GM11168 (cell line): ENCODE measurements around the gene CA10.

Experiments used
- in situ Hi-C: fragments of 300-500 bp; cut with MboI; formaldehyde crosslinking; loops from one replicate; pipeline ENCODE4 v1.12.0; 2022; ENCODE audit warnings: low sequenced_read_pairs; ENCODE audit not compliant: unreplicated experiment

The CA10 gene

DNA sequence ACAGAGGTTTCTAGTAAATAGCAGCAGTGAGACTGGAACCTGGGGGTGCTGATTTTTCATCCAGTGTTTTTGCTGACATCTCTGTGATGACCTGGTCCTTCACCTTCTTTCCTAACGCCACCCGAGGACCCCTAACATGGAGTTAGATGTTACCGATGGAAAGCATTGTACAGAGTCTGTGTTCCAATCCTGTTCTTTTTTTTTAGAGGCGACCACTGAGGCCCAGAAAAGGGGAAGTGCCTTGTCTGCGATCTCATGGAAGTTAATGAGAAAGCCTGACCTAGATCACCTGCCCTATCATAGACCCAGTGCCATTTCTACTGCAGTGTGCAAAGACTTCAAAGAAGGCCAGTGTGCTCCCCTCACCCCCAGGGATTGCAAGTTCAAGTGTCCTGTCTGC, 362.5 kb downstream of the CA10 start:
- in situ Hi-C loops = no loop called here

DNA sequence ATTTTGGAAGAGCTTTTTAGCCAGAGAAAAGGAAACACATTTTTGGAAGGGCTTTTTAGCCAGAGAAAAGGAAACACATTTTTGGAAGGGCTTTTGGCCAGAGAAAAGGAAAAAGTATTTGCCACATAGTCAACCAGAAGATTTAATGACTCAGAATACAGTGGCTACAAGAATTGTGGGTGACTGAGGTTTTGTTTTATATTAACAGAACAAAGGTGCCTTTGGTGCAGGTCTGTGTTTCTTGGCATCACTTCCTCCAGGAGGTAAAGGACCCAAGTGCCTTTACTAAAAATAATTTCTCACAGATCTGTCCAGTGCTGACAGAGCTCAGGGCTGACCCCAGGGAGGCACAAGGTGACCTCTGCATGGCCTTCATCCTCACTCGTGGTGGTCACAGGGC, 363.1 kb downstream of the CA10 start:
- in situ Hi-C loops = no loop called here

DNA sequence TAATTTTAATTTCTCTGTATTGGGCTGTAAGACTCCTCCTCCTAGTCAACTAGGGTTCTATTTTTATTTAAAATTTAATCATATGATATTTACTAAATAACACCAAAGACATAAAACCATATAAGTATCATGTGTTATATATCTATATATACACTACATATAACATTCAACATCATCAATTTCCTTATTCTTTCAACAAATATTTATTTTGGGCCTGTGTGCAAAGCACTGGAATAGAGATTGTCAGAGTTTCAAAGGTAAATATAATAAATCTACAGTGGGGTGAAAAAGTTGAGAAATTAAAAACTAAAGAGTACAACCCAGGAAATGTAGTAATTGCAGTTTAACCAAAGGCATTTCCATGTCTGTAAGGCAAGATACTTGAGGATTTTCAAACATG, 364.0 kb downstream of the CA10 start:
- in situ Hi-C loops = no loop called here

DNA sequence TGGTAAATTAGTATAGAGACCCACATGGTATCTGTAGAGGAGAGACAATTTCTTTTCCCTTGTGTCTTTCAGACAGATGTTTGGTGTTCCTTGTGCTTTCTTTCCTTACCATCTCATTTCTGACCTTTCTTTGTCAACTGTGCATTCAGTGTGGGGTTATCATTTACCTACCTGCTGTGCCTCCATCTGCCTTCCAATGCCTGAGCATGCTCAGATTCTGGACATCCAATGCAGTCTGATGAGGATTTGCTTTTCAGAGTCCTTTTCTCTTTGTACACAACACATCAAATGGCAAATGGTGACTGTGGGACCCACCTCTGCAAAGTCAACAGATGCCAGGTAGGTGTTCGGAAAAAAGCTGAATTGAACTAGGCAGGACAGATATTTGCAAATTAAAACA, 364.8 kb downstream of the CA10 start:
- in situ Hi-C loops = no loop called here

DNA sequence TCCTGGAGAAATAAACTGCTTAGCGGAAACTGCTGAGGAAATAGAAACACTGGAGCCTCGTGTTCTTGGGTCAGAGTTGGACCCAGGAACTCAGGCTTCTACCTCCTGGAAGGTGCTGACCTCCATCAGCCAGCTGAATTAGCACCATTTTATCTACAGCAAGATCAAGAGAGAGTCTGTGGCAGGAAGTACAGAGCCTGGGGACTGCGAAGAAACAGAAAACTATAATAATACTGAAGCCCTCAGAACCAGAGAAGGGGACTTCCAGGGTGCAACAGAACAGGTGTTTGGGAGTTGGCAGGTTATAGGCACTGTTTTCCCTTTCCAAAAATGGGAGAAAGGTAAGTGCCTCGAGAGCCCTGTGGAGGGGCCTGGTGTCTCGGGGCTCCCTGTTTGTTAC, 379.7 kb downstream of the CA10 start:
- in situ Hi-C loops = no loop called here

DNA sequence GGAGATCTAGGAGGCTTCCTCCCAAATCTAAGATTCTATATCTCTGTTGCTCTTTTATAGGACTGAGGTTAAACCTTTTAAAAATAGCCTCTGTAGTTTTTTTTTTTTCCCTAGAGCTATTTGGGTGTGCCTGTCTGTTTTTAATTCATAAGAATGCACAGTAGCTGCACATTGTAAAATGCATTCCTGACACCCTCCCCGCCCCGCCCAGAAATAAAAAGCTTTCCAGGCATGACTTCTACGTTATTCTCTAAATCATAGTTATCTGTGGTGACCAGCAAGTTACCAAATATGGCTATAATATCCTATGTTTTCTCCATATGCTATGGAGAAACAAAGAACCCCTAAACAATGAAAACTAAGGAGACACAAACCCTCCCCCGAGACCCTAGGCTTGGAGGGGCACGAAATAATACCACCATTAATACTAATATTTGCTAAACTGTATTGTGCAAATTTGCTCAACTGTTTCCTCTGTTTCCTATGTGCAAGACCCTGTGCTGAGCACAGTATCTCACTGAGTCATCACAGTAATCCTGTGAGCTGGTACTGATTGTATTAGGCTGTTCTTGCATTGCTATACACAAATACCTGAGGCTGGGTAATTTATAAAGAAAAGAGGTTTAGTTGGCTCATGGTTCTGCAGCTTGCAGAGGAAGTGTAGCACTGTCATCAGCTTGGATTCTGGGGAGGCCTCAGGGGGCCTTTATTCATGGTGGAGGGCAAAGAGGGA, 388.3 kb downstream of the CA10 start:
- in situ Hi-C loops = no loop called here

DNA sequence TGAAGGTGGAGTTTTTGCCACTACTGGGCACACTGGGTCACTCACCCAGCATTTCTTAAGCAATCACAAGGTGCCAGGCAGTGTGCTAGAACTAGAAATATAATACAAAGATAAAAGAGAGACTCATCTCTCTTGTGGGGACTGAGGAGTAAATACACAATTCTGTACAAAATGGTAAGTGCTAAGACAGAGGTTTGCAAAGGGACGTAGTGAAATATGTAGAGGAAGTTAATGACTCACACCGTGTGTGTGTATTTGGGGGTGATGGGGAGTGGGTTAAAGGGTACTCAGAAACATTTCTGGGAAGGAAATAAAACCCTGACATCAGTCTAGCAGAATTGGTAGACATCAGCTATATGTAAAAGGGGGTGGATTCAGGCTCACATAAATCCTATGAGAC, 389.3 kb downstream of the CA10 start:
- in situ Hi-C loops = loop anchor here (10.0 kb wide), 1 partner anchor 336 kb away; no protein-coding TSS in a partner anchor

DNA sequence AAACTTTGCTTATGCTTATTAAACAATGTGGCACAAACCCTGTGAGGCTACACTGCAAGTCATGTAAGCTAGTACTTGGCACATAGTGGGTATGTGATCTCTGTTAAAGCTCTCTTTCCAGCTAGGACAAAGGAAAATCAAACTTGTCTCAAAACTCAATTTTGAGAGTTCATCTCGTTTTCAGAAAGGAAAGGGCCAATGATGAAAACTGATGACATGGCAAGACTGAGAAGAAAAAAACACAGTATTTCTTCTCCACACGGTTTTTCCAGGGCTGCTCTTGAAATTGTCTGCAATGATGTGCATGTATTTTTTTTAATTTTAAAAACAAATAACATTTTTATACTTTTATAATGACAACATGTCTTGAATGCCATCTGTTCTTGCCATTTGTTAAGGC, 389.8 kb downstream of the CA10 start:
- in situ Hi-C loops = loop anchor here (10.0 kb wide), 1 partner anchor 336 kb away; no protein-coding TSS in a partner anchor

DNA sequence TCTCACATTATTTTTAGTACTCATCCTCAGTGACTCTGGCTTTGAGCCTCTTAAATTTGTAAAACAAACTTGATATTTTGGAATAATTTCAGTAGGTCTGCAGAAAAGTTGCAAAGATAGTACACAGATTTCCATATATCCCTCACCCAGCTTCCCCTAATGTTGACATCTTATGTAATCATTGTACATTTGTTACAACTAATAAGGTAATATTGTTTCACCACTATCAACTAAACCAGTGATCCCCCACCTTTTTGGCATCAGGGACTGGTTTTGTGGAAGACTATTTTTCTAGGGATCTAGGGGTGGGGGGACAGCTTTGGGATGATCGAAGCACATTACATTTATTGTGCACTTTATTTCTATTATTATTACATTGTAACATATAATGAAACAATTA, 391.2 kb downstream of the CA10 start:
- in situ Hi-C loops = loop anchor here (10.0 kb wide), 1 partner anchor 338 kb away; no protein-coding TSS in a partner anchor

DNA sequence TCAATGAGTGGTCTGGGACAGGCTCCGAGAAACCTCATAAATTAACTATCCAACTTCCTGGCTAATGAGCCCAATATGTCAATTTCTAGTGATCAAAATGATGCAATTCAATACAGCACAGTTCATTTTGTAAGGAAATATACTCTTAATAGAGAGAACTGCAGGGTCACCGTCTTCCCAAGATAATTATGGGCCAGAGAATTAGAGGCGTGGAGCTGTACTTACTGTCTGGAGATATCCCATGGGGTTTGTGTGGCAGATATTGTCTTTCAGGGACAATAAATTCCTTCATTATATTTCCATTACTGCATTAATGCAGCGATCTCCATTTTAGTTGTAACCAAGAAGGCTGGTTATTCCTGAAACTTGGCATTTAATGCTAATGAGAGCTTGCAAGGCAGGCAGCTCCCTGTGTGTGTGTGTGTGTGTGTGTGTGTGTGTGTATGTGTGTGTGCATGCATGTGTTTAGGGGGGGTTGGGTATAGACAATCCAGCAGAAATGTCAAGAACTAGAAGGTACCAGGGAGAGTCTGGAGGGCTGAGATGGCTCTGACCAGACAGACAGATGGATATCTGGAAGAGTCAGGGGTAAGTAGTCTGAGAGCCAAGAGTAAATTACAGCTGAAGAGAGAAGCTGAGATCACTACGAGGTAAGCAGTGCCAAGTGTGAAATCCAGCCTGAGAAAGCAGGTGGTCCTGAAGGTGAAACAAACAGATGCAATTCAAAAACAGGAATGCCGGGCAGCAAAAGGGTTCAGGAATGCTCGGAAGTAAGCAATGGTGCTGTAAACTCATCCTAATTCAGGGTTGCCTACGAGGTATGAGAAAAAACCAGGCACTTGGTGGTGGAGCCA, 393.0 kb downstream of the CA10 start:
- in situ Hi-C loops = loop anchor here (10.0 kb wide), 1 partner anchor 339 kb away; no protein-coding TSS in a partner anchor

DNA sequence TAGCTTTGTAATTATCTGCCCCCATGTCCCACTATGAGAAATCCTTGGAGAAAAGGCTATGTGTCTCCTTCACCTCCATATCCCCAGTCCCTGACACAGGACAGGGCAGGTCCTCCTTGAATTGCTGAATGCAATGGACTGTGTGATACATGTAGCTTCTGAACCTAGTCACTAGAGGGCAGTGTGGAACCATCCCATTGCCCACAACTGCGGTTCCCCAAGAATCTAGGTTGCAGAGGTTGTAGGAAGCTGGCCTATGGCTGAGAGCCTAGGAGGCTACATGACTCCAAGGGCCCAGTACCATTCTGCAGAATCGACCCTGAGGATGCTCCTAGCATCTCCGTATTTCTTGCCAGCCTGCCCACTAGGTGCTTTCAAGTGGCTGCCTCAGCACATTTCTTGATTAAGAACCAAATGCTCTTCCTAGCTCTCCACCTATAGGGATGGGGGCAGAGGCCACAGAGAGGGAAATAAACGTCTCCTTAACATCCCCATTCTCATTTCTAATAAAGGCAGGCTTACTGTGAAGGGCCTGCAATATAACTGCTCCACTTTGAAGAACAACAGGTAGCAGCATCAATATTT, 394.0 kb downstream of the CA10 start:
- in situ Hi-C loops = loop anchor here (10.0 kb wide), 1 partner anchor 340 kb away; no protein-coding TSS in a partner anchor

DNA sequence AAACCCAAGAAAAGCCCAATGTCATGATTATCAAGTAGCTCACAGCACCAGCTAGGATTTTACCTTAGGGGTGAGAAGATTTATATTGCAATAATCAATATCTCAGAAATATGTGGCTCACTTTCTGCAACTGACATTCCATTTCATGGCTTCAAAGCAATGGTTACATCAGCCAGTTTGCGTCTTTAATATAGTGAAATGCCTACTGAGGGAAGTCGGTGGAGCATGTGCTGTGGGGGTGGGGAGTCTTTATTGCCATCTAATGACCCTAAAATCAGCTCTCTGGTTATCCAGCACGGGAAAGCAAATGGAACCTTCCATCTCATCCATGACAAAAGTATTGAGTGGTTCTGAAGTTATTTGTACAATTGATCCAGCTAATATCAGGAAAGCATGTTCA, 395.5 kb downstream of the CA10 start:
- in situ Hi-C loops = loop anchor here (10.0 kb wide), 1 partner anchor 342 kb away; no protein-coding TSS in a partner anchor

DNA sequence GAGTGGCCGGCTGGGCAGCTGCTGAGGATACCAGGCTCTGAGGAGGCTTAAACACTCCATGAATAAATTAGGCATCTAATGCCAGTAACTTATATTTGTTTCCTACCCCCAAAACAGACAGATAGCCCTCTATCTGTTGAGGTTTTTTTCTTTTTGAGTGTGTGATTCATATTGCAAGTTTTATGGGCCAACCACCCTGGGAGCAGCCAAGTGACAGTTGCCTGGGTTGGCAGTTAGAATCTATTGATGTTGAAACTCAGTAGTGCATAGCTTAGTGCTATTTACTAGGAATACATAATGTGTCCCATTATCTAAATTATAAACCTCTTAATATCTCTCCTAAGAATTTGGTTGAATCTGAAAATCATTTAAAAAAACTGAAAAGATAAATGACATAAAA, 397.4 kb downstream of the CA10 start:
- in situ Hi-C loops = loop anchor here (10.0 kb wide), 1 partner anchor 344 kb away; no protein-coding TSS in a partner anchor

DNA sequence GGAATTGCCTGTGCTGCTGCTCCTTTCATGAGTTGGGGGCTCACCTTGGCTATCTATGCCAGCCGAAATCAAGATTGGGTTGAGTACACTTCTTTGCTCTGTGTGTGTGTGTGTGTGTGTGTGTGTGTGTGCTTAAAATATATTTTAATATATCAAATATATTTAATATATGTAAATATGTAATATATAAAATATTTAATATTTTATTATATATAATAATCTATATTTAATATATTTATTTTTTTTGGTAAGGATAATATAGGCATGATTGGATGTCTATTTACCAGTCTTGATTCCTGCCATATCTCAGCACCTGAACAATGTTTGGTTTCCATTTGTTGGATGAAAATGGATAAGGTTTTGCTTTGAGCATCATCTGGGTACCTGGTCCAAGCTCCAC, 399.3 kb downstream of the CA10 start:
- in situ Hi-C loops = no loop called here

DNA sequence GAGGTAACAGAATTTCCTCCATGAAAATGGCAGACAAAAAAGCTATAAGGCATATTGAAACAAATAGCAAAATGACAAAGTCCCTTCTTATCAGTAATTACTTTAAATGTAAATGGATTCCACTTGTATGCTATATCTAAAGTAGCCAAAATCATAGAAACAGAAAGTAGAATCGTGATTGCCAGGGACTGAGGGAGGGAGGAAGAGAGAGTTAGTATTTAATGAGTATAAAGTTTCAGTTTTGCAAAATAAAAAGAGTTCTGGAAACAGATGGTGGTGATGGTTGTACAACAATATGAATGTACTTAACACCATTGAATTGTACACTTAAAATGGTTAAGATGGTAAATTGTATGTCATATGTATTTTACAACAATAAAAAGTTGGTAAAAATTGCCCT, 407.4 kb downstream of the CA10 start:
- in situ Hi-C loops = no loop called here

DNA sequence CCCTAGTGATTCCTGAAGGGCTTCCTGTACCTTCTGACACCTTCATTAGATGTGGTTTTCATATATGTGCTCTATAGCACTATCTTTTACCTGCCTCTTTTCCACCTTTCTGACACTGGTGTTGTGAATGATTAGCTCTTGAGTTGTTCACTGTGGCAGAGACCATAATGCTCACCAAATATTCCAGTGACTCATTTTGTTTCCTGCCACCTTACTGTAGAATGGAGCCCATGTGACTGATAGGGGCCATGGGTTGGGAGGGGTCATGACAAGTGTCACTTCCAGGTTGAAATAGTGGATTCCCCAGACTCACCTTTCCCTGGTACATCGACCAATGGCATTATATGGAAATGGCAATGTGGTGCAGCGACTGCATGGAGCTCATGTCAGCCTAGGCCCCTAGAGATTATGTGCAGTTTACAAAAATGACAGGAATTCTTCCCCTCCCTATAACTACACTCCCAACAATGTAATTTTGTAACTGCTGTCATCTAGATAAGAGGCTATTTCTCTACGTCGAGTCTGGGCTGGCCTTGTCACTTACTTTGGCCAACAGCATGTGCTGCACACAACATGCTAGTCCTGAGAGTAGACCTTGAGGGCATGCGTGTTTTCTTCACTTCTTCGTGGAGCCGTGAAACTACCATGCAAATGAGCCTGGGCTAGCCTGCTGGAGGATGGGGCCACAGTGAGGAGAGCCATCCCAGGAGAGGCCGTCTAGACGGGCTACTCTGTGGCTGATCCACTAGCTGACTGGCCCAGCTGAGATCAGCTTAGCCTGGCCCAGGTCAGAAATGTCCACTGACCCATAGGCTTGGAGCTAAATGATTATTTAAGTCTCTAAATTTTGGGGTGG, 409.5 kb downstream of the CA10 start:
- in situ Hi-C loops = no loop called here

DNA sequence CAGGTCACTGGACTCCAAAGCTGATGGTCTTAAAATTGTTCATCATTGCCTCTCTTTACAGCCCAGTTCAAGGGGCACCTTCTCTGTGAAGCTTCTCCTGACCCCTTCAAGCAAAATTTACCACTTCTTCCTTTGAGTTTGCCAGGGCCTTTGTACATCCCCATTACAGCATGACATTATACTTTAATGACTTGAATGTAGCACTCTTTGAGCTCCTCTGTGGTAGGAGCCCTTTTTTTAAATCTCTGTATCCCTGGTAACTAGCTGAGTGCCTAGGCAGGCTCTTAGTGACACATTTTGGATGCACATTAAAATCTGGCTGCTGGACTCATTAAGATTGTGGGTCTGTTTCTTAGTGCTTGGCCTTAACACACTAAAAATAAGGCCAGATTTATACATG, 412.1 kb downstream of the CA10 start:
- in situ Hi-C loops = no loop called here

DNA sequence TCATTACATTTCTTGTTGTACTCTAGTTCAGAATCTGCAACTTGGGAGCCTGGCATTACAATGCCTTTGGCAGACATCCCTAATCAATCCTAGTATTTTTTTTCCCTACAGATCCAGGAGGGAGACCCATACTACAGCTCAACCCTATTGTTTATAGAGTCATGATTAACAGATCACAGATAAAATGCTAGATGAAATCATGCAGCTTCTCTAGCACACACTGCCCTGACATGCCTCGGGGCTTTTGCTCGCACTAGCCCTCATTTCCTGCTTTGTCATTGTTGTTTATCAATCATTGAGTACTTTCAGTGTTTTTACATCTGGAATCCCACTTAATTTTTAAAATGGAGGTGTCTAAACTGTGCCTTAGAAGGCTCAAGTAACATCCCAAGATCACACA, 412.5 kb downstream of the CA10 start:
- in situ Hi-C loops = no loop called here

DNA sequence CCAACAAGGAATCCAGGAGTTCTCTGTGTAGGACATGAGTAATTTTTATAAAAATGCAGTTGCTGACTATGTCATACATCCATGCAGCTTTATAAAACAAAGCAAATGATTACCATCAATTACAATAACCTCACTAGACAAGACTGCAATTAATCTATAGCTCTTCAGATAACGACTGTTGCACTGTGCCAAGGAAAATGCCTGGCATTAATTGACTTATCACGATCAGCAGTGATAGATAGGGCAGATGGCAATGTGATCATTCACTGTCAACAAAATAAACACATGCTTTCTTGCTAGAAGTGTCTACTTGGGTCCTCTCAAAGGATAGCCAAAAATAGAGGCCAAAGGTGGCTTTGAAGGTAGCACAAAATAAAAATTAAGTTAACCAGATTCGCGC, 415.0 kb downstream of the CA10 start:
- in situ Hi-C loops = no loop called here

DNA sequence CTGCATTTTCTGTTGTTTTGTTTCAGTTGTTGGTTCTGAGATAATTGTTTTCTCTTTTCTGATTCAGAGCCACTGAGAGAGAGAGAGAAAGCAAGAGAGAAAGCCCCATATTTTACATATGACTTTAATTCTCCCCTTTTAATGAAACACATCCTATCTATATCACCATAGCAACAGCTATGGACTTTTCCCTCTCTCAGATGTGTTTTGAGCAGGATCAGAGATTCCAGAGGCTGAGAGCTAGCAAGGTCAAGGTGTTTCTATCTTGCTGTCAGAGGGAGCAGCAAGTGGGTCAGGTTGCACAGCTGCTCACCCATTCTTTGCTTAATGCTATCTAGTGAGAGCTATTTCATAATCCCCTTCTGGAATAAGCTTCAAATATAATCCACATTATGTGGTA, 415.9 kb downstream of the CA10 start:
- in situ Hi-C loops = no loop called here
